ENCODE results near the gene NPAS2.

Gene NPAS2

GRCh38 chr2:100995309-100996075 lies 175.6 kb downstream of the NPAS2 start:
- FAIRE-seq, result no peak

GRCh38 chr2:100997509-100998234 lies 177.7 kb downstream of the NPAS2 start:
- no peak for FAIRE-seq

- FAIRE-seq, result no peak
These were observed 178.3 kb downstream of the NPAS2 start for GRCh38 chr2:100998235-100998573.

- FAIRE-seq, result no peak
These were observed 180.1 kb downstream of the NPAS2 start for GRCh38 chr2:100999995-101000394.

GRCh38 chr2:101001691-101002561 lies 182.0 kb downstream of the NPAS2 start, which contains the start of gene RPL31:
RPL31 (plus strand) TSS chr2:101002289; CDS start chr2:101002702, 413 bp downstream.
- peak; percentile 58 for FAIRE-seq

- FAIRE-seq, result no peak
These were observed 182.8 kb downstream of the NPAS2 start for GRCh38 chr2:101002562-101003277.

GRCh38 chr2:101003278-101003775 lies 183.4 kb downstream of the NPAS2 start:
- FAIRE-seq, result no peak

- no peak for FAIRE-seq
These were observed 184.8 kb downstream of the NPAS2 start for GRCh38 chr2:101004620-101005325.

GRCh38 chr2:101006065-101006715 lies 186.3 kb downstream of the NPAS2 start:
- no peak for FAIRE-seq

- no peak for FAIRE-seq
These were observed 187.7 kb downstream of the NPAS2 start for GRCh38 chr2:101007415-101008345.

- no peak for FAIRE-seq
These were observed 191.2 kb downstream of the NPAS2 start for GRCh38 chr2:101011152-101011551.

GRCh38 chr2:101012054-101012705 lies 192.2 kb downstream of the NPAS2 start:
- FAIRE-seq, result no peak

GRCh38 chr2:101012706-101013181 lies 192.8 kb downstream of the NPAS2 start:
- peak; percentile 81 for FAIRE-seq

GRCh38 chr2:101014264-101014857 lies 194.4 kb downstream of the NPAS2 start:
- FAIRE-seq, result no peak

GRCh38 chr2:101017371-101017770 lies 197.4 kb downstream of the NPAS2 start:
- FAIRE-seq, result no peak

- no peak for FAIRE-seq
These were observed 199.0 kb downstream of the NPAS2 start for GRCh38 chr2:101018934-101019333.

- FAIRE-seq, result no peak
These were observed 202.3 kb downstream of the NPAS2 start for GRCh38 chr2:101022221-101022620.

GRCh38 chr2:101023327-101024107 lies 203.6 kb downstream of the NPAS2 start:
- no peak for FAIRE-seq

All from islet of Langerhans (tissue), 1 donor.